Colonic mucosa (tissue), 4 donors: ENCODE data around the gene TACC2. TPM values are rescaled to one million over a fixed set of nuclear protein-coding genes. Genes with fewer than 3 reads are reported as not detected.

Experiments
- DNase-seq: peaks from one replicate; pipeline ENCODE4 v3.0.0-alpha.2; 2020
- H3K27ac ChIP-seq: fragments of 200-600 bp; one replicate; pipeline ENCODE4 v1.8.0; 2021
- H3K27me3 ChIP-seq: fragments of 200-600 bp; one replicate; pipeline ENCODE4 v1.8.0; 2021
- H3K36me3 ChIP-seq: fragments of 200-600 bp; one replicate; pipeline ENCODE4 v1.8.0; 2021
- H3K4me1 ChIP-seq: fragments of 200-600 bp; one replicate; pipeline ENCODE4 v1.8.0; 2021; ENCODE audit warnings: mild to moderate bottlenecking
- H3K4me3 ChIP-seq: fragments of 200-600 bp; one replicate; pipeline ENCODE4 v1.8.0; 2021
- H3K9ac ChIP-seq, 2 donors: one replicate each; pipeline ENCODE4 v1.7.0; 2013; ENCODE audit warnings: control low read depth in 2 of 2, low read depth in 2 of 2, low read length in 2 of 2
- H3K9me3 ChIP-seq: fragments of 200-600 bp; one replicate; pipeline ENCODE4 v1.8.0; 2021
- intact Hi-C: fragments of 100-400 bp; cut with DNase I; formaldehyde crosslinking; loops from one replicate; pipeline ENCODE4 v1.14.1; 2022
- total RNA-seq, 2 donors: library from RNA; stranded (reverse); fragmentation: NEBNext Ultra II Directional in 1 of 2; extraction: Animal tissue kit (Norgen Biotek cat#: 25700) in 1 of 2; gene quantifications; one replicate each; pipeline ENCODE4 v1.2.1, GENCODE V29; 2021
- TF ChIP-seq, protein P1 (sequence below): fragments of 200-600 bp; IDR thresholded peaks from one replicate; pipeline ENCODE4 v1.8.0; 2022; ENCODE audit warnings: antibody characterized with exemption, mild to moderate bottlenecking
- donor health status: healthy.
- donor health status: DM: no; HTN: no; CAD: no.
- donor health status: DM: no; HTN: no; CAD: no.

Gene TACC2
- total RNA-seq, 2 donors from 2014 or later = 90.0 to 93.2 TPM

DNA sequence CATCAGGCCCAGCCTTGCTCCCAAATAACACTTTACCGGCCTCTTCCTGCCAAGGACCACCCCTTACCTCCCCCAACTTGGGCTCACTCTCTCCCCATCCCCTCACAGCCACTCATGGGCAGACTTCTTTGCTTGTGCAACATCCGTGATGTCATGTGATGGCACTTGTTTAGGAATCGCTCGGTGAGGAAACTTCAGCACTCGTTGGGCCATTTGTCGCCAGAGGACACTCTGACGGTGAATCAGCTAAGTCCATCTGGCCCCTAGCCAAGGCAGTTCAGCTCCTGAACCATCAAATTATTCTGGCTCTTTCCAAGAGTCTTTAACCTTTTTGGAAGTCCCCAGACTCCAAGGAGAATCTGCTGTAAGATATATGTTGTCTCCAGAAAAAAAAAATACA, 301.4 kb downstream of the TACC2 start:
- no peak for DNase-seq
- no peak overlapping the region for H3K9ac ChIP-seq
- H3K9me3 ChIP-seq = no peaks in the 10 kb centered on the region
- H3K27ac ChIP-seq = no peak overlapping the region
- no peaks in the 10 kb centered on the region for H3K27me3 ChIP-seq
- H3K36me3 ChIP-seq = no peaks in the 10 kb centered on the region
- H3K4me1 ChIP-seq = no peaks in the 10 kb centered on the region
- TF ChIP-seq, protein P1, sequence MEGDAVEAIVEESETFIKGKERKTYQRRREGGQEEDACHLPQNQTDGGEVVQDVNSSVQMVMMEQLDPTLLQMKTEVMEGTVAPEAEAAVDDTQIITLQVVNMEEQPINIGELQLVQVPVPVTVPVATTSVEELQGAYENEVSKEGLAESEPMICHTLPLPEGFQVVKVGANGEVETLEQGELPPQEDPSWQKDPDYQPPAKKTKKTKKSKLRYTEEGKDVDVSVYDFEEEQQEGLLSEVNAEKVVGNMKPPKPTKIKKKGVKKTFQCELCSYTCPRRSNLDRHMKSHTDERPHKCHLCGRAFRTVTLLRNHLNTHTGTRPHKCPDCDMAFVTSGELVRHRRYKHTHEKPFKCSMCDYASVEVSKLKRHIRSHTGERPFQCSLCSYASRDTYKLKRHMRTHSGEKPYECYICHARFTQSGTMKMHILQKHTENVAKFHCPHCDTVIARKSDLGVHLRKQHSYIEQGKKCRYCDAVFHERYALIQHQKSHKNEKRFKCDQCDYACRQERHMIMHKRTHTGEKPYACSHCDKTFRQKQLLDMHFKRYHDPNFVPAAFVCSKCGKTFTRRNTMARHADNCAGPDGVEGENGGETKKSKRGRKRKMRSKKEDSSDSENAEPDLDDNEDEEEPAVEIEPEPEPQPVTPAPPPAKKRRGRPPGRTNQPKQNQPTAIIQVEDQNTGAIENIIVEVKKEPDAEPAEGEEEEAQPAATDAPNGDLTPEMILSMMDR = no peak
- intact Hi-C loops = no loop called here
- H3K4me3 ChIP-seq = no peak overlapping the region

DNA sequence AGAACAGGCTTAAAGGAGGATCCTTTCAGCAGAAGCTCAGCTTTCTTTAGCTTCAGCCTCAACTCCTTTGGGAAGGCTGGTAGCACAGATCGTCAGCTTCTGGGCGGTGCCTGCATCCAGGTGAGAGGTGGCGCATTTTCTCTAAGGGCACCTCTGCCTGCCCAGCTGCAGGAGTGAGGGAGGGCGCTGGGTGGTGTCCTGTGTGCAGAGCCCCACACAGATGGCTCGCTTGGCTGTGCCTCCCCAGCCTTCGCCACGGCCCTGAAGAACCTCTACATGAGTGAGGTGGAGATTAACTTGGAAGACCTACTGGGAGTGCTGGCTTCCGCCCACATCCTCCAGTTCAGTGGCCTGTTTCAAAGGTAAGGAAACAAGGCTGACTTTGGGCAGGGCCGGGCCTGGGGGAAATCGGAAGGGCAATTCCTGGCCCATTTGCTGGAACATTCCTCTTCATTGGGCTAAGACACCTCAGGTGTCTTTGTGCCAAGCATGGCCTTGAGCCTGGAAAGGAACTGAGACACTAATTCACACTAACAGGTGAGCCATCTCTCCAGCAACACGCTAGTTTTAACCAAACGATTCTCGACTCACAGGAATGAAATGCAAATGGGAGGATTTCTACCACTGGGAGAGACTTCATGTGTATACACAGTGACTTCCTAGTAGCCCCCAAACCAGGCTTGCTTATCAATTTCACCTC, 302.0 kb downstream of the TACC2 start:
- no peak overlapping the region for H3K9ac ChIP-seq
- H3K27me3 ChIP-seq = no peaks in the 10 kb centered on the region
- no peaks in the 10 kb centered on the region for H3K4me1 ChIP-seq
- H3K27ac ChIP-seq = no peak overlapping the region
- H3K4me3 ChIP-seq = no peak overlapping the region
- DNase-seq = no peak
- intact Hi-C loops = no loop called here
- TF ChIP-seq, protein P1 = no peak
- H3K9me3 ChIP-seq = no peaks in the 10 kb centered on the region
- no peaks in the 10 kb centered on the region for H3K36me3 ChIP-seq

DNA sequence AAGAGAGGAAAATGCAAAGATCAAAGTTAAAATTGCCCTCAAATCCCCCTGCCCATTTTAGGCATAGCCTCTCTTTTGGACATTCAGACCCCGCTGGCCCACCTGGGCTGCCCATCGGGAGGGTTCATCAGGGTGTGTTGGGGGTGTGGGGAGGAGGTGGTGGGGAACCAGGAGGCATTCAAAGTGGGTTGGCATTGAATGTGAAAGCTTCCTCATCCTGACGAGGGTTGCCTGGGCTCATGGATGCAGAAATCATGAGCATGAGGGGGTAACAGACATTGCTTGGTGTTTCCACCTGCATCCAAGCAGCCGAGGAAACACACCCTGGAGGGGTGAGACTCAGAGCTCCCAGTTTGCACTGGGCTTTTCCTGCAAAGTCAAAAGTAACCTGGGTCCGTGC, 302.8 kb downstream of the TACC2 start:
- no peaks in the 10 kb centered on the region for H3K4me1 ChIP-seq
- no peak overlapping the region for H3K4me3 ChIP-seq
- no peaks in the 10 kb centered on the region for H3K27me3 ChIP-seq
- H3K27ac ChIP-seq = no peak overlapping the region
- TF ChIP-seq, protein P1 = no peak
- intact Hi-C loops = no loop called here
- no peaks in the 10 kb centered on the region for H3K9me3 ChIP-seq
- no peak overlapping the region for H3K9ac ChIP-seq
- no peak for DNase-seq
- no peaks in the 10 kb centered on the region for H3K36me3 ChIP-seq

DNA sequence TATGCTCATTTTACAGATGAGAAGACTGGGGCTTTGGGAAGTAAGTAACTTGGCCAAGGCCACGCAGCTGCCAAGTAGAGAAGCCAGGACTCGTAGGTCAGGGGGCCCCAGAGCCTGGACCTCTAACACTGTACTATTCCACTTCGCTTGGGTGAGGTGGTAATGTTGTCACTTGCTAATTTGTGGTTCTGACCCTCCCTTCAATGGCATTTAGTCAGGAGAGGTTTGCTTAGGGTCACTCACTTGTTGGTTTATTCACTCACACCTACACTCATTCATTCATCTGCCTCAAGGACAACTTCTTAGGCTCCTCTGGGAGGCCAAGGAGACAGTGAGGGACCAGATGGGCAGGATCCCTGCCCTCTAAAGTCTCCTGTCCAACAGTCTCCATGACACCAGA, 303.4 kb downstream of the TACC2 start:
- no peak overlapping the region for H3K9ac ChIP-seq
- TF ChIP-seq, protein P1 = no peak
- no peak overlapping the region for H3K27ac ChIP-seq
- no peaks in the 10 kb centered on the region for H3K9me3 ChIP-seq
- intact Hi-C loops = no loop called here
- H3K4me3 ChIP-seq = no peak overlapping the region
- H3K4me1 ChIP-seq = no peaks in the 10 kb centered on the region
- no peaks in the 10 kb centered on the region for H3K36me3 ChIP-seq
- no peaks in the 10 kb centered on the region for H3K27me3 ChIP-seq
- DNase-seq = no peak

DNA sequence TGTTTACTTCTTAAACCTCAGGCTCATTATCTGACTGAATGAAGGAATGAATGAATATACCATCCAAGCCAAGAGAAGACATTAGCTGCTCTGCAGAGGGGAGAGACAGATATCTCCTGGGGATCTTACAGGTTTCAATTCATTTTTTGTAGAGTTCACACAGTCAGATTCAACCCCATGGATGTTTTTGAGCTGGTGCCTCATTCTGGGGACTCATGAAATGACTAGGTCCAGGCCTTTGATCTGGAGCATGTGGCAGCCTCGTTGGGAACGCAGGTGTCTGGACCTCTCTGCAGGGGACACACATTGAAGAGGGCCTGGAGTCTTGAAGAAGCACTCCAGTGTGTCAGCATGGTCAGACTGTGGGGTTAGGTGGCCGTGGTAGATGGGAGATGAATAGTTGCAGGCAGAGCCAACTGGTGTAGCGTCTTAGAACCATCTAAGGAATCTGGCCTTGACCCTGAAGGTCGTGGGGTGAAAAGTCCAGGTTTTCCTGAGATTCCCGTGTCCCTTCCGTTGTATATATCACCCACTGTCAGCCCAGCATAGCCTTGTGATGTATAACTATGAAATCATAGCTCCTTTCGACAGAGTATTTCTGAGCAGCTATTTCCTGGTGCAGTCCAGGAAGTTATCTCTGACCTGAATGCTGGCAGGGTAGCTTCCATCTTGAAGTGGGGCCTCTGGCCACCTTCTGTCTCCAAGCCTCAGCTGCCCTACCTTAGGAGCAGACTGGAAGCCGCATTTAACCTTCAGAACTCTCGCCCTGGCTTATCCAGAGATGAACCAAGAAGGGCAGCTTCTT, 304.4 kb downstream of the TACC2 start:
- TF ChIP-seq, protein P1 = no peak

More for the DNA sequence above, 304.4 kb downstream of the TACC2 start:
- H3K9ac ChIP-seq = no peak overlapping the region
- DNase-seq = no peak
- H3K27me3 ChIP-seq = no peaks in the 10 kb centered on the region
- H3K36me3 ChIP-seq = no peaks in the 10 kb centered on the region
- H3K27ac ChIP-seq = no peak overlapping the region
- H3K4me3 ChIP-seq = no peak overlapping the region
- intact Hi-C loops = no loop called here
- no peaks in the 10 kb centered on the region for H3K9me3 ChIP-seq
- no peaks in the 10 kb centered on the region for H3K4me1 ChIP-seq
